Measurements from ENCODE around the gene DCAF11. TPM values are rescaled to one million over a fixed set of nuclear protein-coding genes. Genes with fewer than 3 reads are reported as not detected.

DCAF11 gene
- total and polyA plus RNA-seq, 2 of the 8 experiments (the other 6 are each of a cell fraction or from before 2014, with no cell fraction given): 60.4 to 63.6 TPM

- TF ChIP-seq HDAC2 (IDR thresholded peaks at IDR 0.05; ENCODE audit: borderline replicate concordance in 1 of 2, low read depth in 2 of 2, low read length in 2 of 2) (no peak), EGR1 (IDR thresholded peaks at IDR 0.05; ENCODE audit: borderline replicate concordance, low read depth, low read length) (no peak), MAFK (IDR thresholded peaks at IDR 0.05; ENCODE audit: low read depth, low read length) (no peak), POLR2A (IDR thresholded peaks at IDR 0.05; ENCODE audit: control extremely low read depth in 1 of 2, low read depth in 2 of 2, low read length in 2 of 2) (no peak), ATF3 (IDR thresholded peaks at IDR 0.05; ENCODE audit: insufficient read depth, low read depth, low read length) (no peak), SIX5 (IDR thresholded peaks at IDR 0.05; ENCODE audit: low read depth, low read length) (no peak), CTBP2 (IDR thresholded peaks at IDR 0.05; ENCODE audit: borderline replicate concordance, insufficient read depth, insufficient read length, low read length) (no peak)
Observed at GRCh38 chr14:24067133-24068082, 47.2 kb upstream of the DCAF11 start (continued).

All from H1 (cell line).